ENCODE data around the gene TMOD4.

TMOD4 gene

GRCh38 chr1:151164732-151165280, 11.0 kb downstream of the TMOD4 start:
- in situ Hi-C loops (cut with HindIII; ENCODE audit: low sequenced_read_pairs): no loop called here
- no peak for DNase-seq (ENCODE audit: low read depth, low spot score)

DNA sequence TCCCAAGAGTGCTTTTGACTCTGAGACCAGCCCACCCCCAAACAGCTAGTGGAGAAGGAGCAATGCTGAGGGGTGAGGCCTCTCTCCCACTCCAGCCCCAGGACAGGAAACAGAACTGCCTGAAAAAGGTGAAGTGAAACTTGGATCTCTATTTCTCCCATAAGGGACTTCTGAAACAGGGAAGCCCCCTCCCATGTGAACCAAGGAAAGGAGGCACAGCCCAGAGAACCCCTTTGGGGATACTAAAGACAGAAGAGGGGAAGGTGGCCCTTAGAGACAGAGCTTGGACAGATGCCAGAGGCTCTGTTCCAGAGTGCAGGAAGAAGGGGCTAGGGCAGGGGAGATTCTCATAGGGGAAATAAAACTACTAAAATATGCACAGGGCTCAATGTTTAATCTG, 16.4 kb downstream of the TMOD4 start:
- DNase-seq (ENCODE audit: low read depth, low spot score): no peak
- no peak overlapping the region for H3K4me3 ChIP-seq (ENCODE audit: low read depth, low read length)
- in situ Hi-C loops (cut with HindIII; ENCODE audit: low sequenced_read_pairs): no loop called here
- no peak for TF ChIP-seq CTCF (IDR thresholded peaks at IDR 0.05; ENCODE audit: low read depth, low read length)

More at GRCh38 chr1:151164732-151165280, 11.0 kb downstream of the TMOD4 start:
- peak overlapping the region; percentile 92 for H3K4me3 ChIP-seq (ENCODE audit: low read depth, low read length)
- TF ChIP-seq CTCF (IDR thresholded peaks at IDR 0.05; ENCODE audit: low read depth, low read length): no peak

GRCh38 chr1:151158751-151159251, 17.0 kb downstream of the TMOD4 start:
- TF ChIP-seq CTCF (IDR thresholded peaks at IDR 0.05; ENCODE audit: low read depth, low read length): no peak
- no peak overlapping the region for H3K4me3 ChIP-seq (ENCODE audit: low read depth, low read length)
- DNase-seq (ENCODE audit: low read depth, low spot score): no peak
- in situ Hi-C loops (cut with HindIII; ENCODE audit: low sequenced_read_pairs): no loop called here

DNA sequence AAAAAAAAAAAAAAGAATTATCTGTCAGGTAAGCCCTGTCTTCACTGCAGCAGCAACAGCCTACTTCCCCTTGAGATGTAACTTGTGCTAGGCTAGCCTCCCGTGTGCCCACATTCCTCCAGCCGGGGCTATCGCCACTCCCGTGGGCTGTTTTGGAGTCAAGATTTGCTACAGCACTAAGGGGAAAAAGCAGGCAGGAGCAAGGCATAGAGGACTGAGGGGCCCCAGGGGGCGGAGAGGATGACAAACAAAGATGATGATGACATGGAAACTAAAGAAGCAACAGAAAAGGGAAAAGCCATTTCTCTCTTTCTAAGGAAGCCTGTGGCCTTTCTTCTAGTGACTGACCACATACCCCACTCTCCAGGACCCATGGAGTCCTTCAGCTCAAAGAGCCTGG, 17.5 kb downstream of the TMOD4 start:
- H3K4me3 ChIP-seq (ENCODE audit: low read depth, low read length): no peak overlapping the region
- in situ Hi-C loops (cut with HindIII; ENCODE audit: low sequenced_read_pairs): no loop called here
- TF ChIP-seq CTCF (IDR thresholded peaks at IDR 0.05; ENCODE audit: low read depth, low read length): no peak
- DNase-seq (ENCODE audit: low read depth, low spot score): no peak

DNA sequence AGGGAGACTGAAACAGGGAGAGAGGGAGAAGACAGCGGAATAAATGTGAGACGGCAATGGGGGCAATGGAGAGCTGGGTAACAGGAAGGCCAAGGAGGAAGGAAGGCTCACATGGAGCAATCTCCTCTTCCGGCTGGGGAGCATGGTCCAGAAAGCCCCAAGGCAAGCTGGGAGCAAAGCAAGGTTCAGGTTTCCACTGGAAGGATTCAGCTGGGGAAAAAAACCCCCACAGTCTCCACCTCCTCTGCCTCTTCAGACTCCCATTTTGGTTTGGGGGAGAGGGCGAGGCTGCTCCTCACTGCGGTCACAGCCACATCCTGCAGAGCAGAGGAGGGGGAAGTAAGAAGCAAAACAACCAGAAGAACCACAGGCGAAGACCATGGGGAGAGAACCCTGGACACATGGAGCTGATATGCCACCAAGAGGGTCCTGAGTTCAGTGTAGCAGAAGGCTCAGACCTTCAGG, 18.7 kb downstream of the TMOD4 start:
- H3K4me3 ChIP-seq (ENCODE audit: low read depth, low read length): no peak overlapping the region
- DNase-seq (ENCODE audit: low read depth, low spot score): no peak
- TF ChIP-seq CTCF (IDR thresholded peaks at IDR 0.05; ENCODE audit: low read depth, low read length): no peak
- in situ Hi-C loops (cut with HindIII; ENCODE audit: low sequenced_read_pairs): no loop called here

DNA sequence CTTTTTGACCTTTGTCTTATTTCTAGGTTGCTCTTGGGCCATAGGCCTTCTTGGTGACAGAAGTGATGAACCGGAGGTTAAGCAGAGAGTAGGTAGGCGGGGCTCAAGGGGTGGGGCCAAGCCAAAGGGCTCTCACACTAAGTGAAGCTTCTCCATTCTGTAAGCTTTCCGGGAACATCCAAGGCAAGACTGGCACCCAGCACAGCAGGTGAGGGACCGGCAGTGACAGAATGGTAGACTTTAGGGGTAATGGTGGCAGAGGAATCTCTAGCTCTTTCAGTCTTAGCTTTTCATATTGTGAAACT, 19.3 kb downstream of the TMOD4 start, which contains the start of gene TNFAIP8L2:
Gene TNFAIP8L2 (plus strand): TSS at position 135 of the 305 bp plus-strand sequence. CDS start 2,049 bp downstream, outside the sequence.
- no peak for TF ChIP-seq CTCF (IDR thresholded peaks at IDR 0.05; ENCODE audit: low read depth, low read length)
- no peak for DNase-seq (ENCODE audit: low read depth, low spot score)
- in situ Hi-C loops (cut with HindIII; ENCODE audit: low sequenced_read_pairs): no loop called here
- H3K4me3 ChIP-seq (ENCODE audit: low read depth, low read length): no peak within 1 kb of the TSS

Measured in astrocyte of the spinal cord (primary cell).